Stomach (tissue), 9 donors: Measurements from ENCODE around the gene FADS2. TPM values are rescaled to one million over a fixed set of nuclear protein-coding genes. Genes with fewer than 3 reads are reported as not detected.

ENCODE experiments used
- DNase-seq, 2 donors: peaks; one replicate each; pipeline versions ENCODE4 v3.0.0 to v3.0.0-alpha.2; 2013 to 2019
- H3K27ac ChIP-seq, 5 donors: fragments of 200-600 bp in 4 of 5; sonication (generic) in 4 of 5; one replicate each; pipeline ENCODE4 v1.5.1; 2013 to 2019; ENCODE audit warnings: mild to moderate bottlenecking in 1 of 5, moderate library complexity in 1 of 5
- H3K27me3 ChIP-seq, 3 donors: fragments of 200-600 bp; sonication (generic); one replicate each; pipeline ENCODE4 v1.5.1; 2017 to 2019; ENCODE audit warnings: mixed run types in 1 of 3
- H3K36me3 ChIP-seq, 4 donors: fragments of 200-600 bp; sonication (generic); 1 replicate in 3 of 4; 2 replicates in 1 of 4; pipeline ENCODE4 v1.5.1; 2016 to 2019
- H3K4me1 ChIP-seq, 4 donors: fragments of 200-600 bp; sonication (generic); one replicate each; pipeline ENCODE4 v1.5.1; 2016 to 2019
- H3K4me3 ChIP-seq, 4 donors: fragments of 200-600 bp; sonication (generic) in 3 of 4; one replicate each; pipeline ENCODE4 v1.5.1; 2016 to 2019; ENCODE audit warnings: mild to moderate bottlenecking in 1 of 4
- H3K9me3 ChIP-seq, 4 donors: fragments of 200-600 bp; sonication (generic); one replicate each; pipeline ENCODE4 v1.5.1; 2016 to 2019
- CTCF ChIP-seq, 7 experiments: fragments of 450-650 bp in 4 of 7; fragments of 200-600 bp in 3 of 7; sonication (generic) in 3 of 7; IDR thresholded peaks; one replicate each; pipeline ENCODE4 v1.5.1; 2016 to 2019; ENCODE audit warnings: antibody characterized with exemption in 7 of 7, control low read depth in 2 of 7, mild to moderate bottlenecking in 1 of 7
- EP300 ChIP-seq: sonication (generic); formaldehyde crosslinking; IDR thresholded peaks from one replicate; pipeline ENCODE4 v1.6.1; 2017; ENCODE audit warnings: antibody characterized with exemption
- POLR2A ChIP-seq, 4 donors: fragments of 450-650 bp; IDR thresholded peaks; one replicate each; pipeline ENCODE4 v1.6.1; 2016; ENCODE audit warnings: antibody characterized with exemption in 4 of 4, control low read depth in 2 of 4, mild to moderate bottlenecking in 1 of 4, moderate library complexity in 1 of 4
- POLR2AphosphoS5 ChIP-seq, 3 donors: sonication (generic); formaldehyde crosslinking; IDR thresholded peaks; one replicate each; pipeline ENCODE4 v1.6.1; 2016; ENCODE audit warnings: antibody characterized with exemption in 3 of 3
- WGBS, 5 donors: extraction: QIAGEN DNeasy Blood & Tissue Kit in 3 of 5; methylation state at CpG; one replicate each; pipeline versions ENCODE4 v1.1.5 to v1.1.7; 2013 to 2018; 5-methylcytosine and 5-hydroxymethylcytosine counted together
- intact Hi-C: fragments of 100-400 bp; cut with DNase I; formaldehyde crosslinking; loops from one replicate; pipeline ENCODE4 v1.15.1; 2023; ENCODE audit warnings: low total_unique reads
- polyA plus RNA-seq, 3 donors: library from polyadenylated mRNA; stranded (reverse); fragments of 200-250 nt; gene quantifications; one replicate each; pipeline ENCODE4 v1.2.3, GENCODE V29; 2013
- total RNA-seq, 5 donors: library from RNA; depleted of rRNA; stranded (reverse); fragments of >200 nt; gene quantifications; one replicate each; pipeline versions ENCODE4 v1.1.0 to v1.2.3, GENCODE V29; 2014 to 2016
- donor health status: healthy with polysubstance abuse.
- donor health status: Bipolar disorder and iron deficiency.
- donor health status: healthy.

Gene FADS2
- total and polyA plus RNA-seq, 8 donors = 3.5 to 17.1 (median 13.0) TPM; not detected in 1

DNA sequence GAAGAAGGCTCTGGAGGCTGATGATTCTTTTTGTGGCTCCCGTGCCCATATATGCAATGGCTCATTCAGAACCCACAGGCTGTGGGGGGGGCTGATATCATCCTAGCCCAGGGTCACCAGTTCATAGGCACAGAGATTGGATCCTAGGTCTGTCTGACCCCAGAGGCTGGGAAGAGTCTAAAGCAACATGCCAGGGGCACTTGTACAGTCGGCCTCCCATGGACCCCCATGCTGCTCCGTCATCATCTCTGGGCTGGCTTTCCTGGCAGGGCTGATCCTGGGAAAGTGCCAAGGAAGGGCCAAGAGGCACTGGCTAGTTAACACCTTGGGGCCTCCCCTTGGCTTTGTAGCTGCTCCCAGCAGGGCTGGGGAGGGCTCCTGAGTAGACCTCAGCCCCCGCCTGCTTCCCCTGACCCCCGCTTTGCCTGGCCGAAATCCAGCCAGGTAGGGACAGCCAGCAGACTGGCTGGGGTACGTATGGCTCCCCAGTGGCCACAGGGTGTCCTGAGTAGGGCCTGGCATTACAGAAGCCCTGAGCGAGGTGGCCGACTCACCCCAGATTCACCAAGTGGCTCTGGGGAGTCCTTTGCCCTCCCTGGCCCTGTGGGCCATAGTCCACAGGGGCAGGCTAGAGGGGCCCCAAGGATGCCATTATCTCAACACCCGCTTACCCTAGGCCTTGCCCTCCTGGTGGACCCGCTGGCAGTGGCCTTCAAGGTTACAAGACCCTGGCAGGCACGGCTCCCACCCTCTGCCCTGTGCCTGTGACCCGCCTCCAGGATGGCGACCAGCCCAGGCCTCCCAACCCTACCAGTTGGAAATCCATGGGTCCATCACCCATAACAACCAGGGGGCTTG, 40.7 kb downstream of the FADS2 start:
- Histone ChIP-seq H3K36me3 (peaks cover 0 to 28% (median 14%) of the 10 kb centered on the region in 4 donors), H3K27me3 (peaks cover 0 to 12% (median 0%) of the 10 kb centered on the region in 3 donors), H3K4me3 (no peak overlapping the region), H3K27ac (no peak overlapping the region), H3K4me1 (peaks cover 0 to 15% (median 7%) of the 10 kb centered on the region in 4 donors), H3K9me3 (no peaks in the 10 kb centered on the region)
- DNase-seq = no peak
- WGBS, 5 donors = 75 to 86% (median 83%) methylated on average over 11 to 14 of the region's 14 CpGs
- TF ChIP-seq EP300 = no peak
- no peak for TF ChIP-seq CTCF (IDR thresholded peaks at IDR 0.05)
- no peak for TF ChIP-seq POLR2A (IDR thresholded peaks at IDR 0.05)
- no peak for TF ChIP-seq POLR2AphosphoS5 (IDR thresholded peaks at IDR 0.05)
- intact Hi-C loops = no loop called here

DNA sequence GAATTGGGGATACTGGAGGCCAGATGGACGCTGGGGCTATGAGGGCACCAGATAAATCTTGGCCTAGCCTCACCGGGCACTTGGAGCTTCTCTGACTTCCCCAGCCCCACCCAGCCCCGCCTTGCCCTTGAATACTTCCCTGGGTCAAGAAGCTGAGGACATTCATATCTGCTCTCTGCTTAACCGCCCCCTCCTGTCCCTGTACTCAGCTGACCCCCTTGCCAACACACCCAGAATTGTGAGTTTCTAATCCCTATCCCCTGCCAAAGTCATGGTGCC, 41.3 kb downstream of the FADS2 start:
- no peak for DNase-seq
- Histone ChIP-seq H3K36me3 (peaks cover 0 to 26% (median 12%) of the 10 kb centered on the region in 4 donors), H3K4me1 (peaks cover 0 to 17% (median 9%) of the 10 kb centered on the region in 4 donors), H3K9me3 (no peaks in the 10 kb centered on the region), H3K27ac (no peak overlapping the region), H3K27me3 (peaks cover 0 to 12% (median 0%) of the 10 kb centered on the region in 3 donors), H3K4me3 (no peak overlapping the region)
- intact Hi-C loops = no loop called here
- TF ChIP-seq CTCF (IDR thresholded peaks at IDR 0.05) (no peak), POLR2AphosphoS5 (IDR thresholded peaks at IDR 0.05) (no peak), EP300 (no peak)
- WGBS, 5 donors = 40 to 57% (median 50%) methylated on average over 3 to 4 of the region's 4 CpGs

DNA sequence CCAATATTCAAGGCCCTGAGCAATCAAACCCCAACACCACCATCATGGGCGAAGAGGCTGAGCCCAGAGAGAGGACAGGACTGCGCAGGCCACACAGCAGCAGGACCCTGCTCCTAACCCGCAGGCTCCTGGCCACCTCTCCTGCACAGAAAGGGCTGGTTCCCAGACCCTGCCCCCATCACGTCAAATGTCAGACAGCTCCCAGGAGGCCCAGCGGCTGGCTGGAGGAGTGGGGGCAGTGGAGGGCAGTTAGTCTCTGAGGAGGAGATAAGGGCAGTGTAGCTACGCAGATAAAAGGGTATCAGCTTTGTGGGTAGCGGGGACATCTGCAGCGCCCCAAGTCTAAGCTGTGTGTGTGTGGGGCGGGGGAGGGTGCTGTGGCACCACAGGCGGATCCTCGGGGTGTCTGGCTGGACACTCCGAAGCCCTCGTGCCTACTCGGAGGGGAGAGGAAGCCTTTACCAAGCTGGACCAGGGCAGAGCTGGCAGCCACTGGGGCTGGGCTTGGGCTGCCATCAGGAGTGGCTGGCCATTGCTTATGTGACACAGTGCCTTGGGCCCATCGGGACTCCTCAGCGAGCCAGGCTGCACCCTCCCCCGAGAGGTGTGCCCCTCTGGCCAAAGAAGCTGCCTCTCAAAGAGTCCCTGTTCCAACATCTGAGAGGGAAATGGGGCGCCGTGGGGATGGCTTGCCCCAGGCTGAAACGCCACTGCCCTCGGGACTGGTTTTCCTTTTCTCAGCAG, 41.8 kb downstream of the FADS2 start:
- DNase-seq = no peak
- TF ChIP-seq POLR2AphosphoS5 (IDR thresholded peaks at IDR 0.05) (no peak), CTCF (IDR thresholded peaks at IDR 0.05) (no peak), EP300 (no peak), POLR2A (IDR thresholded peaks at IDR 0.05) (no peak)
- Histone ChIP-seq H3K9me3 (no peaks in the 10 kb centered on the region), H3K36me3 (peaks cover 0 to 21% (median 10%) of the 10 kb centered on the region in 4 donors), H3K27ac (peak overlapping the region in 1 of 5 donors; percentile 22), H3K4me1 (peaks cover 0 to 20% (median 11%) of the 10 kb centered on the region in 4 donors), H3K27me3 (peaks cover 0 to 12% (median 0%) of the 10 kb centered on the region in 3 donors), H3K4me3 (no peak overlapping the region)
- intact Hi-C loops = no loop called here
- WGBS, 5 donors = 61 to 65% (median 62%) methylated on average over 14 to 21 of the region's 21 CpGs

GRCh38 chr11:61870541-61871031, 42.5 kb downstream of the FADS2 start:
- intact Hi-C loops = no loop called here
- H3K27ac ChIP-seq = peak overlapping the region in 2 of 5 donors; percentile 7 to 46
- H3K36me3 ChIP-seq = peaks cover 0 to 18% (median 7%) of the 10 kb centered on the region in 4 donors
- no peak overlapping the region for H3K4me3 ChIP-seq
- H3K9me3 ChIP-seq = no peaks in the 10 kb centered on the region
- WGBS, 5 donors = 36 to 60% (median 46%) methylated on average over 9 to 10 of the region's 10 CpGs
- peaks cover 0 to 12% (median 0%) of the 10 kb centered on the region in 3 donors for H3K27me3 ChIP-seq
- no peak for TF ChIP-seq POLR2AphosphoS5 (IDR thresholded peaks at IDR 0.05)
- TF ChIP-seq EP300 = no peak
- no peak for TF ChIP-seq POLR2A (IDR thresholded peaks at IDR 0.05)
- no peak for TF ChIP-seq CTCF (IDR thresholded peaks at IDR 0.05)
- no peak for DNase-seq
- H3K4me1 ChIP-seq = peaks cover 0 to 20% (median 11%) of the 10 kb centered on the region in 4 donors
